Activated B cell treated with CpG ODN at 0.5 μM for 24 hours (primary cell): ENCODE measurements around the gene TMEM147. TPM values are rescaled to one million over a fixed set of nuclear protein-coding genes. Genes with fewer than 3 reads are reported as not detected.

ENCODE experiments used
- ATAC-seq: fragments of 200-7000 bp; cut with Tn5 transposase; one replicate; pipeline ENCODE4 v1.10.0; 2021; ENCODE audit warnings: low read depth, mild to moderate bottlenecking, moderate library complexity
- CTCF ChIA-PET: fragments of 350-600 bp; sonication (Branson Sonifier 250); formaldehyde crosslinking; loops from one replicate; lab custom pipeline; 2021; ENCODE audit warnings: antibody characterized with exemption; lab: Charles Lee
- POLR2A ChIA-PET: fragments of 350-600 bp; sonication (Branson Sonifier 250); formaldehyde crosslinking; loops from one replicate; lab custom pipeline; 2021; ENCODE audit warnings: antibody characterized with exemption; lab: Charles Lee
- DNase-seq: peaks from one replicate; pipeline ENCODE4 v3.0.0; 2022
- H3K27ac Mint-ChIP-seq: one replicate; pipeline ENCODE4 v1.8.0; 2020; ENCODE audit warnings: mixed read lengths
- H3K27me3 Mint-ChIP-seq: one replicate; pipeline ENCODE4 v1.8.0; 2021; ENCODE audit warnings: mixed read lengths
- H3K36me3 Mint-ChIP-seq: one replicate; pipeline ENCODE4 v1.8.0; 2021; ENCODE audit warnings: low read depth, mixed read lengths
- H3K4me1 Mint-ChIP-seq: one replicate; pipeline ENCODE4 v1.8.0; 2021; ENCODE audit warnings: mixed read lengths
- H3K4me3 Mint-ChIP-seq: one replicate; pipeline ENCODE4 v1.8.0; 2020; ENCODE audit warnings: mild to moderate bottlenecking, mixed read lengths
- H3K9me3 Mint-ChIP-seq: one replicate; pipeline ENCODE4 v1.8.0; 2020; ENCODE audit warnings: mixed read lengths
- intact Hi-C: fragments of 100-400 bp; cut with micrococcal nuclease; formaldehyde crosslinking; loops from one replicate; pipeline ENCODE4 v1.15.1; 2024
- total RNA-seq: library from RNA; stranded (reverse); gene quantifications from 2 replicates; pipeline ENCODE4 v1.2.3, GENCODE V29; 2022
- TF ChIP-seq, protein P1 (sequence below): fragments of 200-600 bp; IDR thresholded peaks from one replicate; pipeline ENCODE4 v1.8.0; 2022; ENCODE audit warnings: antibody characterized with exemption, mild to moderate bottlenecking

TMEM147 gene
- total RNA-seq, 1 donor from 2014 or later = 46.9 TPM

GRCh38 chr19:35518313-35518712, 27.1 kb upstream of the TMEM147 start:
- H3K36me3 Mint-ChIP-seq = no peaks in the 10 kb centered on the region
- no peaks in the 10 kb centered on the region for H3K4me1 Mint-ChIP-seq
- POLR2A ChIA-PET = no interaction called here
- intact Hi-C loops = no loop called here
- H3K9me3 Mint-ChIP-seq = no peaks in the 10 kb centered on the region
- no peak for ATAC-seq
- no peak overlapping the region for H3K27ac Mint-ChIP-seq
- TF ChIP-seq, protein P1, sequence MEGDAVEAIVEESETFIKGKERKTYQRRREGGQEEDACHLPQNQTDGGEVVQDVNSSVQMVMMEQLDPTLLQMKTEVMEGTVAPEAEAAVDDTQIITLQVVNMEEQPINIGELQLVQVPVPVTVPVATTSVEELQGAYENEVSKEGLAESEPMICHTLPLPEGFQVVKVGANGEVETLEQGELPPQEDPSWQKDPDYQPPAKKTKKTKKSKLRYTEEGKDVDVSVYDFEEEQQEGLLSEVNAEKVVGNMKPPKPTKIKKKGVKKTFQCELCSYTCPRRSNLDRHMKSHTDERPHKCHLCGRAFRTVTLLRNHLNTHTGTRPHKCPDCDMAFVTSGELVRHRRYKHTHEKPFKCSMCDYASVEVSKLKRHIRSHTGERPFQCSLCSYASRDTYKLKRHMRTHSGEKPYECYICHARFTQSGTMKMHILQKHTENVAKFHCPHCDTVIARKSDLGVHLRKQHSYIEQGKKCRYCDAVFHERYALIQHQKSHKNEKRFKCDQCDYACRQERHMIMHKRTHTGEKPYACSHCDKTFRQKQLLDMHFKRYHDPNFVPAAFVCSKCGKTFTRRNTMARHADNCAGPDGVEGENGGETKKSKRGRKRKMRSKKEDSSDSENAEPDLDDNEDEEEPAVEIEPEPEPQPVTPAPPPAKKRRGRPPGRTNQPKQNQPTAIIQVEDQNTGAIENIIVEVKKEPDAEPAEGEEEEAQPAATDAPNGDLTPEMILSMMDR = no peak
- H3K27me3 Mint-ChIP-seq = peaks cover 24% of the 10 kb centered on the region
- H3K4me3 Mint-ChIP-seq = no peak overlapping the region
- CTCF ChIA-PET = no interaction called here
- DNase-seq = no peak

DNA sequence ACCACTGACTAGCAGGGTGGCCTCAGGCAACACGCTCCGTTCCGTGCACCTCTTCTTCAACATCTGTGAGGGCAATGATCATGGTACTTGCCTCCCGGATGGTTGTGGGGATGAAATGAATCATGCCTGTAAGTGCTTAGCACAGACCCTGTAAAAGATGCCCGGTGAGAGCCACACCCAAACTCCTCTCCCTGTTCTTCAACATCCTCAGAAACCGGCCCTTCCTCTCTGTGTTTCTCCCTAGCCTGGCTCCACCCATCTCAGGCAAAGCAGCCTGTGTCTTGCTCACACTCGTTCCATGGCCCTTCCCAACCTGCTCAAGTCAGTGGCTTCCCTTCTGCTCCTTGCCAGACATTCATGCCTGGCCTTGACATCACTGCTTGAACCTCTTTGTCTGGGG, 26.1 kb upstream of the TMEM147 start:
- H3K27ac Mint-ChIP-seq = no peak overlapping the region
- H3K9me3 Mint-ChIP-seq = no peaks in the 10 kb centered on the region
- no peaks in the 10 kb centered on the region for H3K4me1 Mint-ChIP-seq
- TF ChIP-seq, protein P1 = no peak
- ChIA-PET POLR2A (no interaction called here), CTCF (interaction anchor here (2.0 kb wide), 1 partner anchor 9 kb away, joined by 9 read pairs; no protein-coding TSS in a partner anchor)
- H3K27me3 Mint-ChIP-seq = peaks cover 20% of the 10 kb centered on the region
- no peak overlapping the region for H3K4me3 Mint-ChIP-seq
- DNase-seq = no peak
- ATAC-seq = no peak
- no peaks in the 10 kb centered on the region for H3K36me3 Mint-ChIP-seq
- intact Hi-C loops = no loop called here

DNA sequence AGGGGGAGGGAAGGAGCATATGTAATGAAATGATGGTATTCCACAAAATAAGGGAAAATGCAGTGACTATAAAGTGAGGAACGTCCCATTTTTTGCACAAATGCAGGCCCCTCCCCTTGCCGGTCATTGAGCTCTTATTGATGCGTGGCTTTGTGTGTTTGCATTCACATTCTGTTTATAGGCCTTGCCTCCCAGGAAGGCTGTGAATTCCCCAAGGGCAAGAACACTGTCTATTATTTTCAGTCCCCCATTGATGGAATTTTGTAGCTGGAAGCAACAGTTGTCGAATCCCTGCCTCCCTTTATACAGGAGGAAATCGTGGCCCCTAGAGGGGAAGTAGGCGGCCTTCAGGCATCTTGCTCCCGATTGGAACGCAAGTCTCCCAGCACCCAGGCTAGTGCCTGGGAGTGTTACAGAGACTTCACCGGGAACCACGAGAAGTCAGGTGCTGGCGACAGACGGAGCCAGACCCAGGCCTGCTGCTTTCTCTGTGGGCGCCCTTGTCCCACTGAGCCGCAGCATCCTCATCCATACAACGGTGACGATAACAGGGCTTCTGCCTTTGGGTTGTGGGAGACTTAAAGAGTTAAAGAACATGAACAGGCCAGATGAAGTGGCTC, 24.2 kb upstream of the TMEM147 start:
- no peaks in the 10 kb centered on the region for H3K4me1 Mint-ChIP-seq
- ATAC-seq (no peak), DNase-seq (no peak)
- no peak overlapping the region for H3K27ac Mint-ChIP-seq
- H3K27me3 Mint-ChIP-seq = peaks cover 22% of the 10 kb centered on the region
- H3K4me3 Mint-ChIP-seq = no peak overlapping the region
- no peaks in the 10 kb centered on the region for H3K9me3 Mint-ChIP-seq
- intact Hi-C loops = no loop called here
- ChIA-PET POLR2A (no interaction called here), CTCF (interaction anchor here (0.7 to 2.0 kb wide), 2 partner anchors 11 to 26 kb away, joined by 3 to 9 read pairs; no protein-coding TSS in a partner anchor)
- H3K36me3 Mint-ChIP-seq = no peaks in the 10 kb centered on the region
- TF ChIP-seq, protein P1 = no peak

GRCh38 chr19:35522745-35523327, 22.6 kb upstream of the TMEM147 start:
- TF ChIP-seq, protein P1 = no peak
- intact Hi-C loops = no loop called here
- Mint-ChIP-seq H3K27ac (no peak overlapping the region), H3K4me3 (no peak overlapping the region), H3K36me3 (no peaks in the 10 kb centered on the region), H3K4me1 (no peaks in the 10 kb centered on the region), H3K9me3 (no peaks in the 10 kb centered on the region), H3K27me3 (peaks cover 28% of the 10 kb centered on the region)
- ATAC-seq (no peak), DNase-seq (no peak)
- ChIA-PET POLR2A (no interaction called here), CTCF (interaction anchor here (0.6 kb wide), 1 partner anchor 60 kb away, joined by 3 read pairs; no protein-coding TSS in a partner anchor)

- Mint-ChIP-seq H3K9me3 (no peaks in the 10 kb centered on the region), H3K4me3 (no peak overlapping the region), H3K36me3 (no peaks in the 10 kb centered on the region), H3K4me1 (no peaks in the 10 kb centered on the region), H3K27me3 (peaks cover 30% of the 10 kb centered on the region), H3K27ac (no peak overlapping the region)
- CTCF ChIA-PET = no interaction called here
- POLR2A ChIA-PET = no interaction called here
- intact Hi-C loops = no loop called here
- TF ChIP-seq, protein P1 = no peak
- DNase-seq (no peak), ATAC-seq (no peak)
Observed at GRCh38 chr19:35524181-35524837, 21.1 kb upstream of the TMEM147 start.
